GM23338 (cell line): ENCODE results near the gene ZSCAN5A. TPM values are rescaled to one million over a fixed set of nuclear protein-coding genes. Genes with fewer than 3 reads are reported as not detected.

Experiments used
- ATAC-seq: fragments of 200-7000 bp; cut with Tn5 transposase; 3 replicates; pipeline ENCODE4 v1.9.1; 2020
- DNase-seq: peaks from one replicate; pipeline ENCODE4 v3.0.0-alpha.2; 2015; ENCODE audit warnings: low spot score
- H2AFZ ChIP-seq: fragments of 200-600 bp; sonication (generic); 2 replicates; pipeline ENCODE4 v1.8.0; 2016; ENCODE audit warnings: antibody characterized with exemption, mild to moderate bottlenecking, moderate library complexity
- H3F3A ChIP-seq: fragments of 200-600 bp; sonication (generic); replicated peaks from 2 replicates; pipeline ENCODE4 v1.8.0; 2017; ENCODE audit warnings: antibody characterized with exemption, mixed run types, low read depth
- H3K27ac ChIP-seq: fragments of 200-600 bp; sonication (generic); 2 replicates; pipeline ENCODE4 v1.6.1; 2016; ENCODE audit warnings: low read depth
- H3K27me3 ChIP-seq: fragments of 200-600 bp; sonication (generic); 2 replicates; pipeline ENCODE4 v1.8.0; 2016; ENCODE audit warnings: mild to moderate bottlenecking, mixed run types, moderate library complexity; ENCODE audit not compliant: insufficient read depth
- H3K36me3 ChIP-seq: fragments of 200-600 bp; sonication (generic); 2 replicates; pipeline ENCODE4 v1.8.0; 2016; ENCODE audit warnings: mild to moderate bottlenecking; ENCODE audit not compliant: insufficient read depth
- H3K4me1 ChIP-seq: fragments of 200-600 bp; sonication (generic); 2 replicates; pipeline ENCODE4 v1.8.0; 2016; ENCODE audit warnings: mild to moderate bottlenecking, moderate library complexity; ENCODE audit not compliant: insufficient read depth
- H3K4me2 ChIP-seq: fragments of 200-600 bp; sonication (generic); 2 replicates; pipeline ENCODE4 v1.7.1; 2017; ENCODE audit warnings: mixed run types
- H3K4me3 ChIP-seq: fragments of 200-600 bp; sonication (generic); 2 replicates; pipeline ENCODE4 v1.6.1; 2016; ENCODE audit warnings: mixed run types
- H3K79me2 ChIP-seq: fragments of 200-600 bp; sonication (generic); replicated peaks from 2 replicates; pipeline ENCODE4 v1.8.0; 2017; ENCODE audit warnings: mild to moderate bottlenecking; ENCODE audit not compliant: insufficient read depth
- H3K9me2 ChIP-seq: fragments of 200-600 bp; sonication (generic); 2 replicates; pipeline ENCODE4 v1.8.0; 2017; ENCODE audit not compliant: insufficient read depth
- H4K20me1 ChIP-seq: fragments of 200-600 bp; sonication (generic); replicated peaks from 2 replicates; pipeline ENCODE4 v1.8.0; 2017; ENCODE audit warnings: mild to moderate bottlenecking; ENCODE audit not compliant: insufficient read depth
- H3K27ac Mint-ChIP-seq: 2 replicates; pipeline ENCODE4 v1.8.0; 2020; ENCODE audit warnings: inconsistent platforms, mild to moderate bottlenecking, moderate library complexity, mixed read lengths
- H3K27me3 Mint-ChIP-seq: 3 replicates; pipeline ENCODE4 v1.8.0; 2022; ENCODE audit warnings: low read depth, mild to moderate bottlenecking, moderate library complexity, mixed read lengths, inconsistent platforms; ENCODE audit not compliant: insufficient read depth, poor library complexity
- H3K36me3 Mint-ChIP-seq: 3 replicates; pipeline ENCODE4 v1.8.0; 2021; ENCODE audit warnings: low read depth, mild to moderate bottlenecking, inconsistent platforms, moderate library complexity, mixed read lengths
- H3K4me1 Mint-ChIP-seq: 3 replicates; pipeline ENCODE4 v1.8.0; 2020; ENCODE audit warnings: mild to moderate bottlenecking, inconsistent platforms, mixed read lengths
- H3K4me3 Mint-ChIP-seq: 3 replicates; pipeline ENCODE4 v1.8.0; 2021; ENCODE audit warnings: moderate library complexity, mild to moderate bottlenecking, inconsistent platforms, mixed read lengths
- H3K9me3 Mint-ChIP-seq: 3 replicates; pipeline ENCODE4 v1.8.0; 2020; ENCODE audit warnings: moderate library complexity, mild to moderate bottlenecking, inconsistent platforms, mixed read lengths
- CREB1 ChIP-seq: fragments of 250-450 bp; sonication (Bioruptor Pico); IDR thresholded peaks from 2 replicates; pipeline ENCODE4 v1.5.0; 2020; ENCODE audit warnings: low read depth, mild to moderate bottlenecking, moderate library complexity
- CTCF ChIP-seq, 2 experiments: fragments of 200-600 bp in 1 of 2; sonication (generic) in 1 of 2; conservative IDR thresholded peaks; 2 replicates each; pipeline versions ENCODE4 v1.5.1 to v1.6.1; 2016 to 2017; ENCODE audit warnings: antibody characterized with exemption in 2 of 2, low read depth in 2 of 2, mild to moderate bottlenecking in 2 of 2, moderate library complexity in 1 of 2
- ETS1 ChIP-seq: IDR thresholded peaks from 2 replicates; pipeline ENCODE4 v1.6.1; 2016; ENCODE audit warnings: antibody characterized with exemption
- EZH2 ChIP-seq: fragments of 200-600 bp; sonication (generic); IDR thresholded peaks from one replicate; pipeline ENCODE4 v1.8.0; 2017; ENCODE audit warnings: antibody characterized with exemption, mild to moderate bottlenecking, low read depth; ENCODE audit not compliant: unreplicated experiment
- EZH2phosphoT487 ChIP-seq: fragments of 200-600 bp; sonication (generic); IDR thresholded peaks from one replicate; pipeline ENCODE4 v1.8.1; 2018; ENCODE audit warnings: antibody characterized with exemption; ENCODE audit not compliant: unreplicated experiment
- JUNB ChIP-seq: IDR thresholded peaks from one replicate; pipeline ENCODE4 v1.6.1; 2016; ENCODE audit warnings: antibody characterized with exemption; ENCODE audit not compliant: unreplicated experiment
- NANOG ChIP-seq: IDR thresholded peaks from 2 replicates; pipeline ENCODE4 v1.6.1; 2016; ENCODE audit warnings: antibody characterized with exemption, borderline replicate concordance
- STAT1 ChIP-seq: IDR thresholded peaks from one replicate; pipeline ENCODE4 v1.6.1; 2016; ENCODE audit warnings: antibody characterized with exemption; ENCODE audit not compliant: unreplicated experiment
- ZNF114 ChIP-seq: fragments of 250-450 bp; sonication (Bioruptor Pico); IDR thresholded peaks from 2 replicates; pipeline ENCODE4 v1.5.0; 2020; ENCODE audit warnings: mild to moderate bottlenecking, moderate library complexity
- ZNF331 ChIP-seq: fragments of 250-450 bp; sonication (Bioruptor Pico); IDR thresholded peaks from 2 replicates; pipeline ENCODE4 v1.5.0; 2020; ENCODE audit warnings: low read depth, mild to moderate bottlenecking, moderate library complexity
- polyA plus RNA-seq: library from polyadenylated mRNA; unstranded; fragments of >200 nt; fragmentation: Nextera tagmentation; extraction: Ambion mirVana; gene quantifications from 2 replicates; pipeline ENCODE4 v1.2.1, GENCODE V29; 2016
- total RNA-seq: library from RNA; depleted of rRNA; stranded (reverse); fragments of >200 nt; shearing (Covaris generic); gene quantifications from 2 replicates; pipeline ENCODE4 v1.2.3, GENCODE V29; 2014
- TF ChIP-seq, protein P1 (sequence below): fragments of 250-450 bp; sonication (Bioruptor Pico); IDR thresholded peaks from 2 replicates; pipeline ENCODE4 v1.5.0; 2020; ENCODE audit warnings: mild to moderate bottlenecking, moderate library complexity

ZSCAN5A gene
- total and polyA plus RNA-seq, 2 experiments from 2014 or later = 10.2 to 12.5 TPM

GRCh38 chr19:56324436-56324835, 9.8 kb upstream of the ZSCAN5A start:
- Histone ChIP-seq H3K9me2 (peaks cover 5% of the 10 kb centered on the region; the same call in 1 of the 2 replicates), H2AFZ (no peak overlapping the region), H3K4me1 (no peaks in the 10 kb centered on the region), H3K27me3 (no peaks in the 10 kb centered on the region), H3K4me3 (no peak overlapping the region), H4K20me1 (no peaks in the 10 kb centered on the region), H3F3A (no peaks in the 10 kb centered on the region), H3K4me2 (no peak overlapping the region), H3K27ac (no peak overlapping the region), H3K36me3 (no peaks in the 10 kb centered on the region), H3K79me2 (no peaks in the 10 kb centered on the region)
- ATAC-seq (no peak), DNase-seq (no peak)
- Mint-ChIP-seq H3K4me3 (no peak overlapping the region), H3K27ac (no peak overlapping the region), H3K4me1 (no peaks in the 10 kb centered on the region), H3K27me3 (peaks cover 11% of the 10 kb centered on the region), H3K36me3 (no peaks in the 10 kb centered on the region), H3K9me3 (peaks cover 26% of the 10 kb centered on the region)
- TF ChIP-seq ZNF331 (CRISPR knock-in tag) (no peak), ZNF114 (no peak), EZH2phosphoT487 (no peak), CTCF (conservative IDR thresholded peaks at IDR 0.05; ENCODE audit: low read depth in 2 of 2) (no peak), CREB1 (no peak), STAT1 (no peak), JUNB (no peak), EZH2 (no peak)

DNA sequence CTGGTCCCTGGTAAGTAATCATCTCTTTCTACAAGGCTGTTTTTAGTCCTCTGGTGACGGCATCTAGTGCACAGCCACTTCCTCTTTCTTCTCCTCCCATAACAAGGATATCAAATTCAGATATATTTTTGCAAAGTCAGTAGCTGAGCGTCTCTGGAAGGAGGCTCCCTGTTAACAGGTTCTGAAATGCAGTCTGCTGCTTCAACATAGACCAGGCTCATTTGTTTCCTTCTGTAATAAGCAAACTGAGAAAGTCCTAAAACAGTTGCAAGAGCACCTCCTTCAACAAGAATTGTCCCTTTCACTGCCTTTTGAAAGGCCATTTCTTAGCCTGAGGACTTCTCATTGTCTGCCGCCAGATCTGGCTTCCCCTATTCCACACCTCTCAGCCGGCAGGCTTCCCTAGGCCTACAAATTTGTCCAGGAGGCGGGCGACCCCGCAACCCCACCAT, 7.4 kb upstream of the ZSCAN5A start:
- H3K79me2 ChIP-seq = no peaks in the 10 kb centered on the region
- no peak overlapping the region for H3K27ac ChIP-seq
- DNase-seq (no peak), ATAC-seq (no peak)
- no peaks in the 10 kb centered on the region for H3F3A ChIP-seq
- Mint-ChIP-seq H3K4me1 (no peaks in the 10 kb centered on the region), H3K27me3 (peaks cover 7% of the 10 kb centered on the region), H3K36me3 (no peaks in the 10 kb centered on the region), H3K27ac (no peak overlapping the region), H3K9me3 (peaks cover 20% of the 10 kb centered on the region), H3K4me3 (no peak overlapping the region)
- H3K9me2 ChIP-seq = peaks cover 5% of the 10 kb centered on the region; the same call in 1 of the 2 replicates
- H4K20me1 ChIP-seq = no peaks in the 10 kb centered on the region
- H3K27me3 ChIP-seq = no peaks in the 10 kb centered on the region
- H3K4me3 ChIP-seq = no peak overlapping the region
- H3K4me1 ChIP-seq = no peaks in the 10 kb centered on the region
- H3K4me2 ChIP-seq = no peak overlapping the region
- no peaks in the 10 kb centered on the region for H3K36me3 ChIP-seq
- no peak overlapping the region for H2AFZ ChIP-seq
- TF ChIP-seq, protein P1, sequence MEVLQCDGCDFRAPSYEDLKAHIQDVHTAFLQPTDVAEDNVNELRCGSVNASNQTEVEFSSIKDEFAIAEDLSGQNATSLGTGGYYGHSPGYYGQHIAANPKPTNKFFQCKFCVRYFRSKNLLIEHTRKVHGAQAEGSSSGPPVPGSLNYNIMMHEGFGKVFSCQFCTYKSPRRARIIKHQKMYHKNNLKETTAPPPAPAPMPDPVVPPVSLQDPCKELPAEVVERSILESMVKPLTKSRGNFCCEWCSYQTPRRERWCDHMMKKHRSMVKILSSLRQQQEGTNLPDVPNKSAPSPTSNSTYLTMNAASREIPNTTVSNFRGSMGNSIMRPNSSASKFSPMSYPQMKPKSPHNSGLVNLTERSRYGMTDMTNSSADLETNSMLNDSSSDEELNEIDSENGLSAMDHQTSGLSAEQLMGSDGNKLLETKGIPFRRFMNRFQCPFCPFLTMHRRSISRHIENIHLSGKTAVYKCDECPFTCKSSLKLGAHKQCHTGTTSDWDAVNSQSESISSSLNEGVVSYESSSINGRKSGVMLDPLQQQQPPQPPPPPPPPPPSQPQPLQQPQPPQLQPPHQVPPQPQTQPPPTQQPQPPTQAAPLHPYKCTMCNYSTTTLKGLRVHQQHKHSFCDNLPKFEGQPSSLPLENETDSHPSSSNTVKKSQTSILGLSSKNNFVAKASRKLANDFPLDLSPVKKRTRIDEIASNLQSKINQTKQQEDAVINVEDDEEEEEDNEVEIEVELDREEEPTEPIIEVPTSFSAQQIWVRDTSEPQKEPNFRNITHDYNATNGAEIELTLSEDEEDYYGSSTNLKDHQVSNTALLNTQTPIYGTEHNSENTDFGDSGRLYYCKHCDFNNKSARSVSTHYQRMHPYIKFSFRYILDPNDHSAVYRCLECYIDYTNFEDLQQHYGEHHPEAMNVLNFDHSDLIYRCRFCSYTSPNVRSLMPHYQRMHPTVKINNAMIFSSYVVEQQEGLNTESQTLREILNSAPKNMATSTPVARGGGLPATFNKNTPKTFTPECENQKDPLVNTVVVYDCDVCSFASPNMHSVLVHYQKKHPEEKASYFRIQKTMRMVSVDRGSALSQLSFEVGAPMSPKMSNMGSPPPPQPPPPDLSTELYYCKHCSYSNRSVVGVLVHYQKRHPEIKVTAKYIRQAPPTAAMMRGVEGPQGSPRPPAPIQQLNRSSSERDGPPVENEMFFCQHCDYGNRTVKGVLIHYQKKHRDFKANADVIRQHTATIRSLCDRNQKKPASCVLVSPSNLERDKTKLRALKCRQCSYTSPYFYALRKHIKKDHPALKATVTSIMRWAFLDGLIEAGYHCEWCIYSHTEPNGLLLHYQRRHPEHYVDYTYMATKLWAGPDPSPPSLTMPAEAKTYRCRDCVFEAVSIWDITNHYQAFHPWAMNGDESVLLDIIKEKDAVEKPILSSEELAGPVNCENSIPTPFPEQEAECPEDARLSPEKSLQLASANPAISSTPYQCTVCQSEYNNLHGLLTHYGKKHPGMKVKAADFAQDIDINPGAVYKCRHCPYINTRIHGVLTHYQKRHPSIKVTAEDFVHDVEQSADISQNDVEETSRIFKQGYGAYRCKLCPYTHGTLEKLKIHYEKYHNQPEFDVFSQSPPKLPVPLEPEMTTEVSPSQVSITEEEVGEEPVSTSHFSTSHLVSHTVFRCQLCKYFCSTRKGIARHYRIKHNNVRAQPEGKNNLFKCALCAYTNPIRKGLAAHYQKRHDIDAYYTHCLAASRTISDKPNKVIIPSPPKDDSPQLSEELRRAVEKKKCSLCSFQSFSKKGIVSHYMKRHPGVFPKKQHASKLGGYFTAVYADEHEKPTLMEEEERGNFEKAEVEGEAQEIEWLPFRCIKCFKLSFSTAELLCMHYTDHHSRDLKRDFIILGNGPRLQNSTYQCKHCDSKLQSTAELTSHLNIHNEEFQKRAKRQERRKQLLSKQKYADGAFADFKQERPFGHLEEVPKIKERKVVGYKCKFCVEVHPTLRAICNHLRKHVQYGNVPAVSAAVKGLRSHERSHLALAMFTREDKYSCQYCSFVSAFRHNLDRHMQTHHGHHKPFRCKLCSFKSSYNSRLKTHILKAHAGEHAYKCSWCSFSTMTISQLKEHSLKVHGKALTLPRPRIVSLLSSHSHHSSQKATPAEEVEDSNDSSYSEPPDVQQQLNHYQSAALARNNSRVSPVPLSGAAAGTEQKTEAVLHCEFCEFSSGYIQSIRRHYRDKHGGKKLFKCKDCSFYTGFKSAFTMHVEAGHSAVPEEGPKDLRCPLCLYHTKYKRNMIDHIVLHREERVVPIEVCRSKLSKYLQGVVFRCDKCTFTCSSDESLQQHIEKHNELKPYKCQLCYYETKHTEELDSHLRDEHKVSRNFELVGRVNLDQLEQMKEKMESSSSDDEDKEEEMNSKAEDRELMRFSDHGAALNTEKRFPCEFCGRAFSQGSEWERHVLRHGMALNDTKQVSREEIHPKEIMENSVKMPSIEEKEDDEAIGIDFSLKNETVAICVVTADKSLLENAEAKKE (CRISPR knock-in tag) = no peak
- TF ChIP-seq CREB1 (no peak), STAT1 (no peak), EZH2 (no peak), ETS1 (no peak), NANOG (no peak), CTCF (conservative IDR thresholded peaks at IDR 0.05; ENCODE audit: low read depth in 2 of 2) (no peak)
